Mesodermal cell (in vitro differentiated cells): ENCODE measurements around the gene LGR6.

Experiments
- H3K27ac ChIP-seq: 2 replicates; pipeline ENCODE4 v1.7.0; 2013; ENCODE audit warnings: mild to moderate bottlenecking, low read depth, low read length, moderate library complexity; ENCODE audit not compliant: severe bottlenecking
- H3K36me3 ChIP-seq: 2 replicates; pipeline ENCODE4 v1.7.1; 2013; ENCODE audit warnings: mild to moderate bottlenecking, low read length, moderate library complexity; ENCODE audit not compliant: control insufficient read depth, insufficient read depth
- H3K4me1 ChIP-seq: one replicate; pipeline ENCODE4 v1.7.1; 2013; ENCODE audit warnings: mild to moderate bottlenecking, low read length; ENCODE audit not compliant: insufficient read depth, control insufficient read depth, poor library complexity, severe bottlenecking
- H3K4me3 ChIP-seq: 2 replicates; pipeline ENCODE4 v1.7.0; 2013; ENCODE audit warnings: low read length, control low read depth, mild to moderate bottlenecking; ENCODE audit not compliant: insufficient read depth, poor library complexity, severe bottlenecking; ENCODE audit errors: extremely low read depth
- H3K9me3 ChIP-seq: 2 replicates; pipeline ENCODE4 v1.7.1; 2013; ENCODE audit warnings: mild to moderate bottlenecking, low read length, moderate library complexity; ENCODE audit not compliant: control insufficient read depth
- whole genome bisulfite sequencing, 2 experiments: methylation state at CpG; one replicate each; pipeline ENCODE4 v1.1.5; 2013; ENCODE audit warnings: missing lambda C conversion rate in 2 of 2; ENCODE audit not compliant: insufficient coverage in 2 of 2; 5-methylcytosine and 5-hydroxymethylcytosine counted together

The LGR6 gene

DNA sequence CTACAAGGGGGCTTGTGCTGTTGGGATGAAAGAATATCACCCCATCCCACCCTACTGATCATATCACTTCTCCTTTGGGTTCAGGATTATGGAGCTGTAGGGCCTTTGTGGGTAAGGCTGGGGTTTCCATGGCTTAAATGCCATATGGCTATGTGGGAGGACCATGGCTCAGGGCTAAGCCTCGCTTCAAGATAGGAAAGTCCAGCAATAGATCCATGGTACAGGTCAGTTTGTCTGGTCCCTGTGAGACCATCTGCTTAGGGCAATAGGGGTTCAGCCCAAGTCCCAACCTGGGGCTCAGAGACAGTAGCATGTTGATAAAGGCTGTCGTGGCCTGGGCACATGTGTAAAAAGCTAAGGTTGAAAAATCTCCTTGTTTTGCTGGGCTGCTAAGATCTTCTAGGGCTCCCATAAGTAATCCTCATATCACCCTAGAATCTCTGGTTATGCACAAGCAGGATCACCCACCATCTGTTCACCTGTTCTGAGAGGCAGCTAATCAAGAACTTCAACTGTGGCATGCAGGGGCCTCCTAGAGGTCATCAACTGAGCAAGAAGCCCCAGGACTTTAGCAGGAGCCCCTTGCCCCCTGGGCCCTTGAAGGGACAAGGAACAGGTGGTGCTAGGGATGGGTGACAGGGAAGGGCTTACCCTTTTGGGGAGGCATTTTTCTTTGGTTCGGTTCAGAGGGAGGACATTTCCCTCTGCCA lies 81.6 kb downstream of the LGR6 start:
- Histone ChIP-seq H3K9me3 (no peaks in the 10 kb centered on the region), H3K36me3 (no peaks in the 10 kb centered on the region)

DNA sequence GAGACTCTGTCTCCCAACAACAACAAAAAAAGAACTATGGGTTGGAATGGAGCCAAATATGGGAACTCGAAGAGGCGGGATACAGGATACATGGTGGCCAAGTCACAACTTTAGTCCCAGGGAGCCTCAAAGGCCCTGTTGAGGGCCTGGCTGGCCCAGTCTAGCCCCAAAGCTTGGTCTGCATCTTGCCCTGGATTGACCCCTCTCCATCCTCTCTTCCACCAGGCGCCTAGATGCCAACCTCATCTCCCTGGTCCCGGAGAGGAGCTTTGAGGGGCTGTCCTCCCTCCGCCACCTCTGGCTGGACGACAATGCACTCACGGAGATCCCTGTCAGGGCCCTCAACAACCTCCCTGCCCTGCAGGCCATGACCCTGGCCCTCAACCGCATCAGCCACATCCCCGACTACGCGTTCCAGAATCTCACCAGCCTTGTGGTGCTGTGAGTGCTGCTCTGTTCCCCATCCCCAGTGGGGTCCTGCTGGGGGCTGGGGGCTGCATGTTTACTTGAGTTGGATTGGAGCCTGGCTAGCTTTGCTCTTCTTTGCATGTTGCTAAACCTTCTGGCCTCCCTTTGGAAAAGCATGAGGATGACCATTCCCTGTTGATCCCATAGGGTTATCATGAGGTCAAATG lies 82.6 kb downstream of the LGR6 start:
- no peaks in the 10 kb centered on the region for H3K36me3 ChIP-seq

More for the DNA sequence above, 81.6 kb downstream of the LGR6 start:
- WGBS, 2 experiments, result 88 to 100% methylated on average over 2 of the region's 3 CpGs
- H3K27ac ChIP-seq, result no peak overlapping the region
- no peak overlapping the region for H3K4me3 ChIP-seq
- H3K4me1 ChIP-seq, result no peaks in the 10 kb centered on the region

DNA sequence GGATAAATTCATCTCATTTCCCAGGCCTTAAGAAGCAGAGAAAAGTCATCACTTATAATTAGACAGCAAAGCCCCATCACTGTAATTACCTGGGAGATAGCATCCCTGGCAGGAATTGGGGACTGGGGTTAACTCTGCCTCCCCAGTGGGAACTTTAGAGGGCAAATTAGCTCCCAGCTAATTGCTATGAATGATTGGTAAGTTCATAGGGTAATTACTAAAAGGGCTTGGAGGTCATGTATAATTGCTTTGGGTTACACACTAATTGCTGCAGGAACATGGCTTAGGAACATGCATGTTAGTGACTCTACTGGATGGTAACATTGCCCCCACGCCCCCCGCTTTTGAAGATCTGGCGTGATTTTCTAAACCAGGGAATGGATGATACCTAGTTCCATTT lies 83.3 kb downstream of the LGR6 start:
- no peak overlapping the region for H3K27ac ChIP-seq
- 87 to 94% methylated on average over 3 of the region's 3 CpGs for WGBS, 2 experiments
- H3K4me3 ChIP-seq, result no peak overlapping the region
- H3K9me3 ChIP-seq, result no peaks in the 10 kb centered on the region
- peaks cover 13% of the 10 kb centered on the region for H3K4me1 ChIP-seq
- H3K36me3 ChIP-seq, result no peaks in the 10 kb centered on the region

More for the DNA sequence above, 82.6 kb downstream of the LGR6 start:
- H3K27ac ChIP-seq, result no peak overlapping the region
- no peaks in the 10 kb centered on the region for H3K9me3 ChIP-seq
- no peak overlapping the region for H3K4me3 ChIP-seq
- H3K4me1 ChIP-seq, result peaks cover 7% of the 10 kb centered on the region
- WGBS, 2 experiments, result 95% methylated on average over 11 of the region's 11 CpGs

DNA sequence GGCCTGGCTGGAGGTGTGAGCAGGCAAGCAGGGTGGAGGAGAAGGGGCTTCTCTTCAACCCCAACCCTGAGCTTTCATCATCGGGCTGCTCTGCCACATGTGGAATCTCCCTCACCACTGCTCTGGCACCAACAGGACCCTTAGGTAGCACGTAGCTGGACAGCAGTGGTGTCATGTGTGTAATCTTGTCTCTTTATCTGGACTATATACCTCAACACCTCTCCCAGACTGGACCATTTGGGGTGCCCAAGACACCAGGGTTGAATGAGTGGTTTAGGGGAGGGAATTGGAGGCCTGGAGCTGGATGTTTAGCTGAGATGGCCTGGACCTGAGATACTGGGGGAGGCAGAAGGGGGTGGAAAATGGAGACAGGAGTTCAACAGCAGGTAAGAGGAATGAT lies 85.2 kb downstream of the LGR6 start:
- H3K27ac ChIP-seq, result no peak overlapping the region
- H3K36me3 ChIP-seq, result no peaks in the 10 kb centered on the region
- peaks cover 18% of the 10 kb centered on the region for H3K4me1 ChIP-seq
- no peaks in the 10 kb centered on the region for H3K9me3 ChIP-seq
- WGBS, 2 experiments, result no CpG with 5 or more reads among the region's 2 CpGs
- H3K4me3 ChIP-seq, result no peak overlapping the region

DNA sequence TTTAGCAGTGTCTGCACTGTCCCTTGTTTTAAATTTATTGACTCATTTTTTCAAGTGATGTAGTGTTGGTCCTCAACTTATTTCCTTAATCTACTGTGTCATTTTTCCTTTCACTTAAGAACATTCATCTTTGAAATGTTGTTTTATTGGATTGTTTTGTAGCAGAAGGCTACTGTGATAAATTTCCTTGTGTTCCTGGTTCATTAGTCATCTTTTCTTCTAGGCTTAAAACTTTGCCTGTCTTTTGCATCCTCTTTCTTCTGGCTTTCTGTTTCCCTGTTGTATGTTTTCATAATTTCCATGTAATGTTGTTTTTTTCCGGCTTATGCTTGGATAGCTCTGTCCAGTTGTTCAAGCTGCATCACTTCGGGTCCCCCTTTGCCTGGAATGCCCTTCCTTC lies 86.2 kb downstream of the LGR6 start:
- Histone ChIP-seq H3K36me3 (no peaks in the 10 kb centered on the region), H3K27ac (no peak overlapping the region)
- whole genome bisulfite sequencing, 2 experiments, result 100% methylated on average over 1 of the region's 2 CpGs; no CpG with 5 or more reads in 1 of the 2 experiments

DNA sequence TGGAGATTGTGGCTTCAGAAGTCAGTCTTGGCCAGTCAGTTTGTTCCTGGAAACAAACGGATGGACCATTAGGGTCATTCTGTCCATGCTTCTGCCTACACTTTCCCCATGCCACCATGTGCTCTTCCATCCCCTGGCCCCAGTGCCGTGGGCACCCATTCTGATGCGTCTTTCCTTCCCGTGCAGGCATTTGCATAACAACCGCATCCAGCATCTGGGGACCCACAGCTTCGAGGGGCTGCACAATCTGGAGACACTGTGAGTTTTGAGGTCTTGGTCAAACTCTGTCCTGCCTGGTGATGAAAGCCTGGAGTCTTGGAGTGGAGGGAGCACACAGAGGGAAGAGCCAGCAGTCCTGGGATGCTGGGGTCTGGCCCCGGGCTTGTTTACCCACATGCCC lies 87.0 kb downstream of the LGR6 start:
- Histone ChIP-seq H3K4me1 (peaks cover 28% of the 10 kb centered on the region), H3K4me3 (no peak overlapping the region), H3K27ac (no peak overlapping the region), H3K9me3 (no peaks in the 10 kb centered on the region), H3K36me3 (no peaks in the 10 kb centered on the region)
- 61 to 67% methylated on average over 6 to 7 of the region's 7 CpGs for WGBS, 2 experiments

More for the DNA sequence above, 86.2 kb downstream of the LGR6 start:
- Histone ChIP-seq H3K9me3 (no peaks in the 10 kb centered on the region), H3K4me3 (no peak overlapping the region), H3K4me1 (peaks cover 28% of the 10 kb centered on the region)

DNA sequence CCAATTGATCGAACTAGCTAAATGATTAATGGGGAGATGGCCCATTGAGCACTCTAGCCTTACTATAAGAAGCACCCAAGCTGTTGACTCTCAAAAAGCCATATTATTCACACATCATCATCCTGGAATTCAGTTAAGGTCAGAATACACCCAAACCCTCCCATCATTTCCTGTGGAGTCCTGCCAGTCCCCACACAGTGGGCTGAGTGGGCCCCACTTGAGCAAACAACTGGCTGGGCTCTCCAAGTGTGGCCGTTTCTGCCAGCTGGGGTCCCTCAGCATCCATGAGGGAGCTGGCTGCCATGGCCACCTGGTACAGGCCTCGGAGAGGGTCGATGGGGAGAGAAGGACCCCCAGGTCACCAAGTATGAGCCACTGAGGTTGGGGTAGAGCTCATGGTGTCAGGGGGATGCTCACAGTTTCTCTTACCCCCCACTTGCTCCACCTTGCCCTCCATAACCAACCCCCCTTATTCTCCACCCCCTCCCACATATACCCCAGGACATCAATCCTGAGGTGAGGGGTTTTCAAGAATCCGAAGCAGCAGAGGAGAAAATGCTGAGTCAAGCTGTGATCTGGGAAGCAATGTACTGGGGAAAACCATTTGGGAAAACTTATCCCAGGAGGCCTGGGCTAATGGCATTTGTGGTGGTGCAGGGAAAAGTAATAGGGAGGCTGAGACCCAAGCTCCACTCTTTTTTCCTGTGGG lies 87.9 kb downstream of the LGR6 start:
- Histone ChIP-seq H3K4me3 (no peak overlapping the region), H3K27ac (no peak overlapping the region), H3K4me1 (peaks cover 34% of the 10 kb centered on the region), H3K36me3 (no peaks in the 10 kb centered on the region), H3K9me3 (no peaks in the 10 kb centered on the region)
- WGBS, 2 experiments, result 88 to 90% methylated on average over 3 to 5 of the region's 5 CpGs

DNA sequence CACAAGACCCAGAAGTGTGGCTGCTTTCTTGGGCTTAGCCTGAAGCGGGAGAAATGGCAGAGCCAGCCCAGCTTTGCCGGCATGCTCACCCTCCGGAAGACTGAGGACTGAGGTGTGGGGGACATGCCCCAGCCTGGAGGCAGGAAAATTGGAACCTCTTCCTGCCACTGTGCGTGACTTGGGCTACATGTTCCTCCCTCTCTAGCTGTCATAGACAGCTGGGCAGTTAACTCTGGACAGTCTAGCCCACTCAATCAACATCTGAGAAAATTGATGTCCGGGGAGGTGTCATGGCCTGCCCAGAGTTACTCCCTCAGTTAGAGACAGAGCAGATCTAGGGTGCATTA lies 88.4 kb downstream of the LGR6 start:
- Histone ChIP-seq H3K36me3 (no peaks in the 10 kb centered on the region), H3K9me3 (no peaks in the 10 kb centered on the region), H3K27ac (no peak overlapping the region), H3K4me1 (peaks cover 39% of the 10 kb centered on the region), H3K4me3 (no peak overlapping the region)
- 94 to 95% methylated on average over 5 of the region's 5 CpGs for WGBS, 2 experiments

DNA sequence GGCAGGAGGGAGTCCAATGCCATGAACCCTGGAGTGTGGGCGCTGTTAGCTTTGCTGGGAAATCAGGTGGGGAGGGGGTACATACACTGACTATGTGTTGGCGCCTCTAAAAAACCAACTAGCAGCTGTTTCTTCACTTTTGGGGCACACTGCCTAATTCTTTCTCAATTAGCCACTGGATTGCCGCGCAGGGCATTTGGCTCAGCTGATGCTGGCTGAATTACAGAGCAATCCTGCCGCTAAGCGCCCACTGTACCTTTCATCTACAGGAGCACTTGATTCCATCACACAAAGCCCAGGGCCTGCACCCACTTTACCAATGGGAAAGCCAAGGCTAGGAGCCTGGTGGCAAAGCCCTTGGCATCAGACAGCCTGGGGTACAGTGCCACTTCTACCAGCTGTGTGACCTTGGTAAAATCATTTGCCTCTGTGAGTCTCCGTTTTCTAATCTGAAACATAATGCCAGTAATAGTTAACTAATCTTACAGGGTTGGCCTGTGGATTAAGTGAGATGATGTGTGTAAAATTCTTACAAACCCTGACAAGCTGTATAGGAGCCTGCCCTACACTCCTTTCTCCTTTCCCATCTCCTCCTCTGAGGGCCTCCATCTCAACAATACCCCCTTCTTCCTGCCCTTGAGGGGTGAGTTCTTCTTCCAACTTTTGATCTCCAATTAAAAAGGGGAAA lies 89.1 kb downstream of the LGR6 start:
- H3K36me3 ChIP-seq, result no peaks in the 10 kb centered on the region
- H3K9me3 ChIP-seq, result no peaks in the 10 kb centered on the region
- 95 to 100% methylated on average over 4 to 5 of the region's 7 CpGs for WGBS, 2 experiments
- H3K4me1 ChIP-seq, result peaks cover 39% of the 10 kb centered on the region
- H3K27ac ChIP-seq, result no peak overlapping the region
- no peak overlapping the region for H3K4me3 ChIP-seq

DNA sequence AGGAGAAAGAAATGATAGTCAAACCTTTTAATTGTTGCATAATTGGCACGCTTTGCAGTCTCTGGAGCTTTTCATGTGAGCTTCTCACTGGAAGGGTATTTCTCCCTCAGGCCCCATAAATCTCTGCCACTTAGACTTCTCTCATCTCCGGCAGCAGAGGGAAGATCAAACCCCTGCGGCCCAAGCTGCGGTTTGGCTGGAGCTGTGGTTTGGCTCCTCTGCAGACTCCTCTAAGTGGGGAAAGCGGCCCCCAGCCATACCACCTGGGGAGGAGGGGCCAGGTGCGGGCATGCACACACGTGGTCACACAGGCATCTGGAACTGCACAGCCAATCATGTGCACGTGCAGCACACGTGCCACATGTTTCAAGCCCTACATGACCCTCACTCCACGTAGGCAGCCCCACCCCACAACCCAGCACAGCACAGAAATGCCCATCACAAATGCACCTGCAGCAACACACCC lies 89.8 kb downstream of the LGR6 start:
- Histone ChIP-seq H3K4me1 (peaks cover 39% of the 10 kb centered on the region), H3K27ac (no peak overlapping the region), H3K9me3 (no peaks in the 10 kb centered on the region), H3K36me3 (no peaks in the 10 kb centered on the region), H3K4me3 (no peak overlapping the region)
- 87 to 90% methylated on average over 8 to 9 of the region's 10 CpGs for WGBS, 2 experiments
